ENCODE measurements around the gene HSPB7.
"Not testable (repeated sequence)": the region's sequence is repeated elsewhere in the genome, so short reads cannot be mapped to it uniquely, and the experiment has no call there.

The HSPB7 gene

DNA sequence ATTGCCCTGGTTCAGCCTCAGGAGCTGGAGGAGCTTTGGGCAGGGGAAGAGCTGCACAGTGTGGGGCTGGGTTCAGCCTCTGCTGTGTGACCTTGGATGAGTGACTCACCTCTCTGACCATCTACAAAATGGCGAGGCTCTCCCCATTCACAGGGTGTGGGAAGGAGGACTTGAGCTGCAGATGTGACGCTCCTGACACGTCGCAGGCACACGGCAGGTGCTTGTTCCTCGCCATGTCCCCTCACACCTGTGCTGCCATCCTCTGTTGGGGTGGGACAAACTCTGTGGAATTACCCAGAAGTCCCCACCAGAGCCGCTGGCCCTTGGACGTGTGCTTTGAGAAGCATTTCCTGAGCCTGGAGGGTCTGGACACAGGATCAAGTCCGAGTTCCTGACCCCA is 3.0 kb upstream of the HSPB7 start:
- DNase-seq = not testable (repeated sequence)

DNA sequence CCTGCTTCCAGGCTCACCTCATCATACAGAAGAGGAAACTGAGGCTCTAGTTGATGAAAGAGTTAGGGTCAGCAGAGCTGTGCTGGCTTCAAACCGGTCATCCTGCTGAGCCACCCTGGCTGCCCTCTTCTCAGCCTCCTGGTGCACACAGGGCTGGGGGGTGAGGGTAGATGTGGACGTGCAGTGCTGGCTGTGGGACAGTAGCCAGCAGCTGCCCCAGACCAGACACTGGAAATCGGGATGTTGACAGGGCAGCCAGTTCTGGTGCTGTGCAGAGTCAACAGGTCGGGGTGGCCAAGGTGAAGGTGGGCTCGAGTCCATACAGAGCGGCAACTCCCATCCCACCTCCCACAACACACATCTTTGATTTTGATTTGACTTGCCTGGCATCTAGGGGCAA is 2.5 kb upstream of the HSPB7 start:
- DNase-seq = no peak

DNA sequence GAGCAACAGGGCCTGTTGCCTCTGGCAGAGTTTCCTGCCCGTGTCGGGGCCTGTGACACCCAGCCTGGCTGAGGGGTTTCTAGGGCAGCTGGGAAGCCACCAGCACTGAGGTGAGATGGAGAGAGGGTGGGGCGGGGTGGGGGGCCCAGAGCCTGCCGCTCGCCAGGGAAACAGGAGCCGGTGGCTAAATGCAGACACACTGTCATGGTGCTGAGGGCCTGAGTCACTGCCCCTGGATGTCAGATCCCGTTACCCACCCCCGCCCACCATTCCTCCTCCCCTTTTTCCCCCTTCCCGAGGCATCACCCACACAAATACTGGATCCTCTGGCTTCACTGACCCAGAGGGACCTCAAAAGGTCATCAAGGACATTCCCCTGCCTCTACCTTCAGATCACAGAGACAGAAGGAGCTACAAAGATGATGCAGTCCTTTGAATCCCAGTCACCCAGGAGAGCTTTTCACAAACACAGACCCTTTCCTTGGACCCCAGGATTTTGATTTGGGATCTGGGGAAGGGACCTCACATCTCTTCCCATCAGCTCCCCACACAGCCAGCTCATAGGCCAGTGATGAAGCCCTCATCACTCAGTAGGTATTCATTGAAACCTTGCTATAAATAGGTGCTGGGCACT is 1.9 kb upstream of the HSPB7 start:
- DNase-seq = no peak

DNA sequence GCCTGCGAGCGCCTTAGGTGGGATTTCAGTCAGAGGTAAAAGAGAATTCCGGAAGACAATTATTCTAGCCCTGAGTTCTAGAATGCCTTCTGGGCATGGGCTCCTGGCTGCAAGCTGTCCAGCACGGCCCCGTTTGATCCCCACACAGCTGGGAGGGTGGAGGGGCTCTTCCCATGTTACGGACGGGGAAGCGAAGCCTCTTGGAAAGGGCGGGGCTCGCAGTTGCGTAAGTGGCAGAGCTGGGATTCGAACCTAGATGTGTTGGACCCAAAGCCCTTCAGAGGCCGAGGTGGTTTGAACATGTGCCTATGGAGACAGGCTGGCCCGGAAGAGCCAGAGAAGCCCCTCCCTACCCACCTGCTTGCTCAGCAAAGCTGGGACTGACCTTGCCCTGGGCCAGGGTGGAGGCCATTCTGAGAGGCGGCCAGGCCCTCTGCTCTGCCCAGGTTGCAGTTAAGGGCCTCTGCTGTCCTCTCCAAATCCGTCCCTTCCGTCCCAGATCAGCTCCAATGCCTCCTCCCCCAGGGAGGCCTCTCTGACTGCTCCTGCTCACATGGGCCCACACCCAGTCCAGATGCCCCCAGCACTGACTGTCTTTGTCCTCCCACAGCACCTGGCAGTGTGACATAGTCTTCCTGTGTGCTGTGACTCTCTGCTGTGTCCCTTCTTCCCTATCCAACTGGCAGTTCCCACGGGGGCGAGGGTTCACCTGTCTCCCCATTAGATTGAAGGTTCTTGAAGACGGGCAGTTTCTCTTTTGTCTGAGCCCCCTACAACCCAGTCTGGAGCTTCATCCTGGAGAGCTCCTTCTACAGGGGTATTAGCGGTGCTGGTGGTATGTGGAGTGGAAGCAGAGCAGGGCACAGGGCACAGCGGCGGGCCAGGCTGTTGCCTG is 1.2 kb upstream of the HSPB7 start:
- DNase-seq = no peak

DNA sequence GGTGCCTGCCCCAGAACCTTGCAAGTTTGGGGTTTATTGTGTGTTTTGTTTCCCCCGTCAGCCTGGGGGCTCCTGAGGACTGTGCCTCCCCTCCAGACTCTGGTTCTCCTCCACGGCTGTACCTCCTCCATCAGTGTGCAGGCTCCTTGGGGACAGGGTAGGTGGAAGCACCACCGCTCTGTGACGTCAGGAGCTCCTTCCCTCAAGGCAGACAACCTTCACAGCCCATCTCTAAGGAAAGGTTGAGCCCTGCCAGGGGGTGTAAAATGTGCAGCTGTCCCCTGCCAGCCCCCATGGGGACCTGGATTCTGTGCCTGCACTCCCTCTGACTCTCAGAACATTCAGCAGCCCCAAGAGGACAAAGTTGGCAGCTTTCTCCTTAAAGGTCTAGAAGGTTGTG is 465 bp upstream of the HSPB7 start:
- DNase-seq = no peak

DNA sequence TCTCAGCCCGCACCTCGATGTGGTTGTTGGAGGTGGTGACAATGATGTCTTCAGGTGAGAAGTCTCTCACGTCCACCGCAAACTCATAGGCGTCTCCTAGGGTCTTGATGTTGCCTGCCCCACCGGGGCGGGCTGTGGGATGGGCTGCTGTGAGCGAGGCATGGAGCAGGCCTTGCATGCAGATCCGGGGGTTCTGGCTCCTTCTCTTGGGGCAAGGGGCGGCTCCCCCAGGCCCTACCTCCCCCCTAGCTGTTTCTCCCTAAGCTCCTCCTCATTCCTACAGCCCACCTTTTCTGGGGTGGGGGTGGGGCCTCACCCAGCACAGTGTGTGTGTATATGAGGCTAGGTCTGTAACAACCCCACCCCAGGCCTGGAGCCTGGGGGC is 775 bp downstream of the HSPB7 start:
- no peak for DNase-seq

DNA sequence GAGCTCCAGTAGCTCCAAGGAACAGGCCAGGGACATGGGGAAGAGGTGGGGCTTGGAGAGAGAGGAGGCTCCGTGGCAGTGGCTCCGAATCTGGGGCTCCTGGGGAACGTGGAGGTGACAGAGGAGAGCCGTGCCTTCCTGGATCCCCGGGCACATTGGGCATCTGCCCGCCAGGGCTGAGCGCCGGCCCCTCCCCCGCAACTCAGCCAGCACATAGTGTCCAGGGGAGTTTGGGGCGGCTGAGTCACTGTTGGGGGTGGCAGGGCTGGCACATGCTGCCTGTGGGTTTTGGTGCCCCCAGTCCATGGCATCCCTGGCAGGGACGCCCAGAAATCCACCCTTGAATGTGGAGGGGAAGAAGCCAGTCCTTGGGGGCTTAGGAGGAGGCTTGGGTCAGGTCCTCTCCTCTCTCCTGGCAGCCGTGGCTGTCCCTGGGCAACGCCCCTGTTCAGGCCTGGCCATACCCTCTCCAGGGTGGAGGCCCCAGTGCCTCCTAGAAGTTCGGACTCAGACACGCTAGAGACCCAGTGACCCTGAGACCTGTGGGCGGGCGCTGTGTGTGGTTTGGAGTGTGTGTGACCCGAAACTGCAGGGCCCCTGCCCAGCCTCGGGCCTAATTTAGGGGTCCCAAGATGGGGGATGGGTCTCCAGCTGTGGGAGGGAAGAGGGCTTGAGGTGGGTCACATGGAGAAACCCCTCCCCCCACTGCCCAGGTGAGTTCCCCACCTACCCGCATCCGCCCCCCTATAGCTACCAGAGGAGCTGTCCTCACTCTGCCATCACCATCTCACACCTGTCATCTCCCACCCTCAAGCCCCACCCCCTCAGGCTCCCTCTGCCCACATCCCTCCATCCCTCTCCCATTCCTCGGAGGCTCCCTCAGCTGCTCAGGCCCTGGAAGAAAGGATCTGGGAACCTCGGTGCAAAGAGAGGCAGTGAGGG is 1.6 kb downstream of the HSPB7 start:
- DNase-seq = no peak

DNA sequence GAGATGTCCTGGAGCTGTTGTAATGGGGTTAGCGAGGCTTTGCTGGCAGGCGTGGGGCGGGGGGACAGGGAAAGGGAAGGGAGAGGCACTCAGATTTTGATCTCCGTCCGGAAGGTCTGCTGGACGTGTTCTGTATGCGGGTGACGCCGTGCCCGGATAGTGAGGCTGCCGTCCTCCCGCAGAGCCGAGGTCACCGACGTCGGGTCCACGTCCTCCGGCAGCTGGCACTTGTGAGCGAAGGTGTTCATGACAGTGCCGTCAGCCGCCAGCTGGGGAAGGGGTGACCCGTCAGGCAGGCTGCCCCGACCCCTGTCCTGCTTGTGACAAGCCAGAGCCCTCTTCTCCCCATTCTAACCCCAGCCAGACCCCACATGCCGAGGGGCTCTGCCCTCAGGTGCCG is 2.4 kb downstream of the HSPB7 start:
- no peak for DNase-seq

DNA sequence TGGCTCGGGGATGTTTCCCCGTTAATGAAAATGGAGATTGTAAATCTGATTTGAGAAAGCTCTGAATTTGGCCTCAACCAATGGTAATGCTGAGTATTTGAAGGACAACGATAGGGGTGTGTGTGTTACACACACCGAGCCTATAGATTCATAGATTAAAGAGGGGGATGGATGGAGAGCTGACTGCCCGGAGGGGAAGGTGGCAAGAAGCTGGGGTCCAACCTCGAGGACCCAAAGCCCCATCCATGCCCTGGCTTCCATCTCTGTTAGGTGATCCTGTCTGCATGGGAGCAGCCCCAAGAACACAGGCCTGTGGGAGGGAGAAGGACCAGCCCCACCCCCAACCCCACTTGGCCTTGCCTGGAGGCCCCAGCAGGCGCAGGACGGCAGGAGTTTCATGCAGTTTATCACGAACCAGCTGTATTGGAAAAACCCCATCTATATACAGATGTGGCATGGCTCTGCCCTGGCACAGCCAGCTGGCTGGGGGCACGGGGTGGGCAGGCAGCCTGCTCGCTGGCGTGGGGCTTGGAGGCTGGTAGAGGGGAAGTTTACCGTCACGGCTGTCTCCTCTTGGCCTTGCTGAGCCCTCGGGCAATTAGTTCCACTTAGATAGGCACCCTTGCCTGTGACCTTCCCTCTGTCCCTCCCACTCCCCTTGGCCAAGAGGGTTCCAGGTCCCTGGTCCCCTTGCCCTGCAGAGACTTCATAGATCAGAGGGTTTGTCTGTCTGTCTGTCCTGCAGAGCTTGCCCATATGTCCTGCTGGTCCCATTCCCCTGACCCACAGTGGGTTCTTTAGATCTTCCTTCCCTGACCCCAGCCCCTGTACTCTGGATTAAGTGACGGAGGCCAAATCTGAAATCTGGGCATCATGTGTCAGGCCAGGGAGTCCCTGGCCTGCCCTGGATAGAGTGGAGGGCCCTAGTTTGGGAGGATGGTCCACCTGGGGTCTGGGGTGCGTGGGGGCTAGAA is 3.0 kb downstream of the HSPB7 start:
- peak; percentile 85 for DNase-seq

DNA sequence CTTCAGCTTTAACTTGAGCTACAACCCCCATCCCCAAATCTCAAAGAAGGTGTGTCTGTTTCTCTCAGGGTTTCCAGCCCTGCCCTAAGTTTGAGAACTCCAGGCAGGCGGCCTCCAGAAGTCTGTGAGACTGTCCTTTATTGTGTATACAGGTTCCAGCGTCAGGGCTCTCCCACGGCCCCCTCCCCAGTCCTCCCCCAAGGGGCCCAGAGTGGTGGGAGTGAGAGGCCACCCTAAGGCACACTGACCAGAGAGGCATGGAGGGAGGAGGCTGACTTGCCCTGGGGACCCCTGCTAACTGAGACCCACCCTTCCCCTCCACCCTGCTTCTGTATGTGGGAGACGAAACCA is 4.0 kb downstream of the HSPB7 start:
- no peak for DNase-seq

DNA sequence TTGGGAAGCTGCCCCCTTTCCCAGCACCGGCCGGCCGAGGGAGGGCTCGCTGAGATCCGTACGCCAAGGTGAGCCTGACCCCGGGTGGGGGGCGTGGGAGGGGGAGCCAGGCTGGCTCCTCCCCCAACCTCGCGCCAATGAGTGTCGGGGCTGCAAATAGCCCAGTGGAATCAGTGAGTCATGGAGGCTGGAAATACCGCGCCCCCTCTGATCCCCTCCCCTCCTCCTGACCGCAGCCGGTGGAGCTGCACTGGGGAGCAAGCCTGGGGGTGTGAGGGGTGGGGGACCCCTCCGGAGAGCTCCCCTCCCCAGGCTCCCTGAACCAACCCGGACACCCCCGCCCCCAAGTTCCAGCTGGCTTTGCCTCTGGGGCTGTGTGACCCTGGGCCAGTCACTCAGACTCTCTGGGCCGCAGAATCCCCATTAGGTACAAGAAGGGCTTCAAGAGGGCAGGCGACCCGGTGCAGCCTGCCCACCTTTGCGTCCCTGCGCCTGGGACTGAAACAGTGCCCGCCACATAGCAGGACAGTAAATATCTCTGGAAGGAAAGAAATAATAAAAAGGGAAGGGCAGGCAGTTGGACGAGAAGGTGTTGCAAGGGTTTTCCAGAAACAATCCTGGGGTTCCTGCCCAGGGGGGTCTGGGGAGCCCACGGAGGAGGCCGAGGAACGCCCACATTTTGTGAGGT is 4.5 kb downstream of the HSPB7 start:
- peak; percentile 86 for DNase-seq

DNA sequence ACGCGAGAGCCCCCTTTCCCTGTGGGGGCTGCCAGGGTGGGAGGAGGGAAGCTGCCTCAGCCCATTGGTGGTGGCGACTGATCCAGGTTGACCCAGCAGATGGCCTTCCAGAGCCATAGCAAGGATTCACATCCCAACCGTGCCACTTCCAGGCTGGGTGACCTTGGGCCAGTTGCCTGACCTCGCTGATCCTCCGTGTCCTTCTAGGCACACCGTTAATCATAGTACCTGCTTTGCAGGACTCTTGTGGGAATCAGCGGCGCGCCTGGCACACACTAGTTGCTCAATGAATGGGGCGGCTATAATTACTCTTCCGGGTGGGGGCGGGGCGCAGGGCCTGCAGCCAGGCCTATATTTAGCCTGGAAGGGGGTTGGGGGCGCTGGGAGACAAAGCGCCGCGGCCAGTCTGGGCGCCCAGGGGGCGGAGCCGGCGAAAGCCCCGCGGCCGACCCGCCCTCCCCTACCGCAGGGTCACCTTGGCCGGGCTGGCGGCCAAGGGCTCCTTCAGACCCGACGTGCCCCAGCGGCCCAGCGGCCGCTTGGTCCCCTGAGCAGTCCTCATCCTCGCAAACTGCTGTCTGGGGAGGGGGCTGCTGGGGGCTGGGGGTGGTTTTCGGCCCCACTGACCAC is 5.1 kb downstream of the HSPB7 start:
- DNase-seq = peak; percentile 95

DNA sequence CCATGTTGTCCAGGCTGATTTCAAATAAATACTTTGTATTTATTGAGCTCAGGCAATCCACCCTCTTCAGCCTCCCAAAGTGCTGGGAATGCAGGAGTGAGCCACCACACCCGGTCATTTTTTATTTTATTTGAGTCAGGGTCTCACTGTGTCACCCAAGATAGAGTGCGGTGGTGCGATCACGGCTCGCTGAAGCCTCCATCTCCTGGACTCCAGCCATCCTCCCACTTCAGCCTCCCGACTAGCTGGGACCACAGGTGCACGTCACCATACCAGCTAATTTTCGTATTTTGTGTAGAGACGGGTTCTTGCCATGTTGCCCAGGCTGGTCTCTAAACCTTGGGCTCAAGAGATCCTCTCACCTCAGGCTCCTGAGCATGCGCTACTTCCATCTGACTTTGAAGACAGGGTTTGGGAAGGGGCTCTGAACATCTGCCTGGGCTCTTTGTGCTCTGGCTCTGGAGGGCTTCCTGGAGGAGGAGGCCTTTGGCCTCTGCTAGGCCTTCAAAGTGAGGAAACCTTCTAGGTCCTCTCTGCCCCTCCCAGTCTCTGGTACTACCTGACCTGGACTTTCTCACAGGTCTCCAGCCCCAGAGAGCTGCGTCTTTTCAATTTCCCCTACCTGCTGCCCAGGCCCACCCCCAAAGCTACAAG is 5.8 kb downstream of the HSPB7 start:
- DNase-seq = no peak

DNA sequence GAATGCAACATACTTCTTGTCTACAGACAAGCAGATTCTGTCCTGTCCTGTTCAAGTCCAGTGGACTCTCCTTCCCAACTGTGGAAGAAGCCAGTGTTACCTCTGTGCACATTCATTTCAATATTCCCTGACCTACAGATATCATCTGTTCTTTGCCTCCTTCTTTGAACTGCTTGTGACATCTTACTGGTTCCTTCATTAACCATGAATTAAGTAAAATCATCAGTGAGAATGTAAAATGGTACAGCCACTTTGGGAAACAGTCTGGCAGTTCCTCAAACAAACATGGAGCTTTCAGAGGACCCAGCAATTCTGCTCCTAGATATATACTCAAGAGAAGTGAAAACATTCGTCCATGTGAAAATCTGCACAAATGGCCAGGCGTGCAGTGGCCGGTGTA is 7.0 kb downstream of the HSPB7 start:
- no peak for DNase-seq

DNA sequence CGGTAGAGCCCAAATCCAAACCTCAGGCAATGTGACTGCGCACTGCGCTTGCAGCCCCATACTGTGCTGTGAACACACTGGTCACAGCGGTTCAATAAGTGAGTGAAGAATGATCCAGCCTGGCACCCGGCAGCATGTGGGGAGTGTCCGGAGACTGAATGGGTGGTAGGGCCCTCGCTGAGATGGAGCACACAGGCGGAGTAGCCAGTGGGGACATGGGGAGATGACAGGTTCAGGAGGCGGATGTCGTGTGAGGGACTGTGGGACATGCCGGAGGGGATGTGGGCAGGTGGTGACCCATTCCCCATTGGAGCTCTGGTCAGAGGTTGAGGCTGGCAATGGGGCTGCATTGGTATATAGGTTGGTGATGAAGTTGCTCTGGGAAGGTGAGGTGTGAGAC is 8.2 kb downstream of the HSPB7 start:
- DNase-seq = no peak

DNA sequence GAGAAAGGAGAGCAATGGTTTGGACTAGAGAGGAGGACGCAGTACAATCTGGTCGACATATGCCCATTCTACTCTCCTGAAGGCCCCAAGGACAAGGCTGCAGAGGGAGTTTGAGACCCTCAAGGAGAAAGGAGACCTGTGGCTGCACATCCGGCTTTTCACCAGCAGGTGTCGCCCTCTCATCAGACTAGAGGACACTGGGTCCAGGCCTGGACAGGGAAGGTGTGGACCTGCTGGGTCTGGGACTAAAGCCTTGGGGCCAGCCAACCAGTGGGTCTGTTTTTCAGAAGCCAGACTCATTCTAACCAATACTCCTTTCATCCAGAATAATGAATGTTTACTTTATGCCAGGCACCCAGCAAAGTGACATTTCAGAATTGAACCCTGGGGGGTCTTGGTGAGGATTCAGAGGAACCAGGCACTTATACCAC is 8.8 kb downstream of the HSPB7 start:
- DNase-seq = peak; percentile 81

DNA sequence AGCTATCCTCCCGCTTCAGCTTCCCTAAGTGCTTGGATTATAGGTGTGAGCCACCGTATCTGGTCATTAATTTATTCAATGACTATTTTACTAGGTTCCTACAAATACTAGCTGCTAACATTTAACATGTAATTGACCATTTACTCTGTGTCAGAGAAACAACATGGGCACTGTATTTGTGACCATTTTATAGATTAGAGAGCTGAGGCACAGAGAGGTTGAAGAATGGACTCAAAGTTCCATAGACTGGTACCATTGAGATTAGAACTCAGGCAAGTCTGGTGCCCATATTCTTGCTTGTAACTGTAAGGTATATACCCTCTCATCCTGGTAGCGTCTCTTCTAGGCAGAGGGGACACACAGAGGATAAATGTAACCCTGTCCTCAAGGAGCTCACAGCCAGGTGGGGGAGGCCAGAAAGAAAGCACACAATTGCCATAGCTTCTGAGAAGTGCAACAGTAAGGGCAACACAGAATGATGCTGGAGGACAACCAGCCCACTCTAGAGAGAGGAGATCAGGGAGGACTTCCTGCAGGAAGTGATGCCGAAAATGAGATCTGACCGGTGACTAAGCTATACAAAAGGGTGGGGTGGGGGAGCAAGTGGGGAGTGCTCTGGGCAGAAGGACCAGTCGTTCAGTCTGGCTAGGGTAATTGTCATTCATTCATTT is 10.0 kb downstream of the HSPB7 start:
- no peak for DNase-seq

DNA sequence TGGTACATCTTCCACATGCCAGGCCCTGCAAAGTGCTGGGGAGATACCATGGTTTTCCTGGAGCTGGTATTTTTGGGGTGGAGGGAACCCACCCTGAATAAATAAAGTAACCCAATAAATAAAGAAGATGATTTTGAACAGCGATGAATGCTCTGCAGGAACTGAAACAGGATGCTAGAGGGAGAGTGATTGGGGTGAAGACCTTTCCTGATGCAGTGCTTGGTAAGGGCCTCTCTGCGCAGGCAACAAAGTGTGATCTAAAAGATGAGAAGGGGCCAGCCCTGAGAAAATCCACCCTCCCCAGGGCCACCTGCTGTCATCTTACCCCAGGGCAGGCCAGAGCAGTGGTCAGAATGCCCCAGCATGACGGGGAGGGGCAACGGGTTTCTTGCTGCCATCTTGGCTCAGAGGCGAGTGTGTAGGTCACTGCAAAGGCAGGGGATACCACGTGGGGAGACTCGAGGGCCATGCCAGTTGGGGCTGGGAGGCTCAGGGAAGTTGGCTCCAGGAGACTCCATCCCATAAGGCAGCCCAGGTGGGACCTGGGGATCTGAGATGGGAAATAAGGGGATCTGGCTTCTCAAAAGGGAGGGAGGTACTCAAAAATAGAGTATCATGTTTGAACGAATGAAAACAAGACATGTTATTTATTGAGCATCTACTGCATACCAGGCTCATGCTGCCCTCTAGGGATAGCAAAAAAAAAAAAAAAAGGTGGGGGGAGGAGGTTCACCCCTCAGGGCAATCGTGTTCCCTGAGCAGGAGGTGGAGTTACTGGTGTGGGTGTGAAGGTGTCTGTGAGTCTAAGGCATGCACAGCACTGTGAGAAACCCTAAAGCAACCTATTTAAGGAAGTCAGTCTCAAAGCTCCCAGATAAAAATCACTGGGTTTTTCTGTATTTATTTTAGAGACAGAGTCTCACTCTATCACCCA is 11.0 kb downstream of the HSPB7 start:
- DNase-seq = peak; percentile 44

DNA sequence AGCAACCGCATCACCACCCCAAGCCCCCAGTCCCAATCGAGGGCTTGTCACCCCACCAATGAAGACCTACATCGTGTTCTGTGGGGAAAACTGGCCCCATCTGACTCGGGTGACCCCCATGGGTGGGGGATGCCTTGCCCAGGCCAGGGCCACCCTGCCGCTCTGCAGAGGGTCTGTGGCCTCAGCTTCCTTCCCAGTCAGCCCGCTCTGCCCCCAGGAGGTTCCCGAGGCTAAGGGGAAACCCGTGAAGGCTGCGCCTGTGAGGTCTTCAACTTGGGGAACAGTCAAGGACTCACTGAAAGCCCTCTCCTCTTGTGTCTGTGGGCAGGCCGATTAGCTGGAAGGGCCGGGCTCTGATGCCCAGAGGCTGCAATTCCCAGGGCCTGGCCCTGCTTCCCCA is 11.8 kb downstream of the HSPB7 start:
- DNase-seq = no peak

All from RPMI8226 (cell line).